Islet precursor cell (in vitro differentiated cells): ENCODE data around the gene PRRT3.
"Not testable (repeated sequence)": the region's sequence is repeated elsewhere in the genome, so short reads cannot be mapped to it uniquely, and the experiment has no call there.

Source experiments
- DNase-seq: peaks from one replicate; pipeline ENCODE4 v3.0.0-alpha.2; 2018

PRRT3 gene

DNA sequence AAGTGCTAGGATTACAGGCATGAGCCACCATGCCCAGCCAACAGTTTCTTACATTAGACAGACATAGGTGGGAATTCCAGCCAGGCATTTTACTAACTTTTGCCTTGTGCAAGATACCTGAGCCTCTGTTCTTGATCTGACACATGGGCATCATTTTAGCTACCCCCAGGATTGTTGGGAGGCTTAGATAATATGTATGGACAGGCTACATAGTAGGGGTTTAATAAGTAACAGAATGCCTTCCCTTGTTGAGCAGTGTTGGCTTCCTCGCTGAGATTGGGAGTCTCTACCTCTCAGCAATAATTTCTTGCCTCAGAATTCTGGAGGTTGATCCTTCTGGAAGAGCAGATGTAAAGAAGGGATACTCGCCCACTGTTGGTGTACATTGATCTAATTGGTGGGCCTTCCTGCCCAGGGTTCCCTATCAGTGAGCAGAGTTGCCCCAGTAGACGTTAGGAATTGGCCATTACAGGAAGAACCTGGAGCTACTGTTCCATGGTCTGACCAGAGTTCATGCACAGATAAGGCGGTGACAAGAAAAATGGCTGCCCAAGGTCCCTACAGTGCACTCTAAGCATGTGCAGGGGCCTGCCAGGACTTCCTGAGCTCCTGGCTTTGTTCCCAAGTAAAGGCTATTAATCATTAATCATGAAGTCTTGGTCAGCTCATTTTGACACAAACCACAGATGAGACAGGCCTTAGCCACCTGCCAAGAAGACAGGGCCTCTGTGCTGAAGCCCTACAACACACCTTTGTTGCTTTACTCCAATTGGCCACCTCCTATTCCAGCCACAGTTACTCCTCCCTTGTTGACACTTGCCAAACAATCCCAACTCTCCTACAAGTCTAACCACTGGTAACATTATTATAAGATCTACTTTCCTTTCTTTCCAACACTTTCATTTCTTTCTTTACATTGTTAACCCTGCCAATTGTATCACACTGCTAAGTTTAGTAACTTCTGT lies 54.5 kb downstream of the PRRT3 start:
- no peak for DNase-seq

DNA sequence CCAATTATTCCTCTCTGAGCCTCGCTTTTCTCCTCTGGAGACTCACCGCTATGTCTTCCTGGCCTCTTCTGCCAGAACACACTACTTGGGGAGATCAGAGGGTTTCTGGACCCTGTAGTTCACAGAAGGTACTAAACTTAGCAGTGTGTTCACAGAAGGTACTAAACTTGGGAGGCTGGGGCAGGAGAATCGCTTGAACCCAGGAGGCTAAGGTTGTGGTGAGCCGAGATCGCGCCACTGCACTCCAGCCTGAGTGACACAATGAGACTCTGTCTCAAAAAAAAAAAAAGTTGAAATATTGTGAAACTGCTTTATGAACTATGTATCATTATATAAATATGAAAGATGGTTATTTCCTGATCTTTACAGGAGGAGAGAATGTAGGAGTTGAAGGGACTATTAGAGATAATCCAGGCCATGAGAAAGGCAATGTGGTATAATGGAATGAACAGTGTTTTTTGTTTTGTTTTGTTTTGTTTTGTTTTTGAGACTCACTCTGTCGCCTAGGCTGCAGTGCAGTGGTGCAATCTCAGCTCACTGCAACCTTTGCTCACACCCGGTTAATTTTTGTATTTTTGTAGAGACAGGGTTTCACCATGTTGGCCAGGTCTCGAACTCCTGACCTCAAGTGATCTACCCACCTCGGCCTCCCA lies 55.3 kb downstream of the PRRT3 start:
- DNase-seq: not testable (repeated sequence)

DNA sequence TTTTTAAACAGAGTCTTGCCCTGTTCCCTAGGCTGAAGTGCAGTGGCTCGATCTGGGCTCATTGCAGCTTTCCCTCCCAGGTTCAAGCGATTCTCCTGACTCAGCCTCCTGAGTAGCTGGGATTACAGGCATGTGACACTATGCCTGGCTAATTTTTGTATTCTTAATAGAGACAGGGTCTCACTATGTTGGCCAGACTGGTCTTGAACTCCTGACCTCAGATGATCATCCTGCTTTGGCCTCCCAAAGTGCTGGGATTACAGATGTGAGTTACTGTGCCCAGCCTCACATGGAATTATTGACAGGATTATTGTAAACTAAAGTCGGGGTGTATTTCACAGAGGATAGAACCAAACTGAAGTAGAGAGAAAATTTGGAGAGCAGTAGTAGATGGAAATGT lies 56.5 kb downstream of the PRRT3 start:
- not testable (repeated sequence) for DNase-seq
